H9 (cell line): ENCODE measurements around the gene CHCHD1. TPM values are rescaled to one million over a fixed set of nuclear protein-coding genes. Genes with fewer than 3 reads are reported as not detected.
A peak's percentile ranks its signal among the peaks of the same experiment; 100 is the strongest.

Experiments
- DNase-seq: peaks from one replicate; pipeline ENCODE4 v3.0.0-alpha.2; 2017
- H2AFZ ChIP-seq: one replicate; pipeline ENCODE4 v1.6.1; 2013; ENCODE audit warnings: mild to moderate bottlenecking, low read length, control low read depth, moderate library complexity
- H2AK5ac ChIP-seq: 2 replicates; pipeline ENCODE4 v1.6.1; 2013; ENCODE audit warnings: low read length, control low read depth, mixed read lengths; ENCODE audit not compliant: insufficient read length
- H2BK120ac ChIP-seq: one replicate; pipeline ENCODE4 v1.6.1; 2013; ENCODE audit warnings: low read depth, mild to moderate bottlenecking, low read length, control low read depth, inconsistent platforms; ENCODE audit not compliant: poor library complexity, severe bottlenecking
- H2BK12ac ChIP-seq: 2 replicates; pipeline ENCODE4 v1.6.1; 2013; ENCODE audit warnings: low read length, control low read depth, mixed read lengths, low read depth; ENCODE audit not compliant: insufficient read length
- H2BK15ac ChIP-seq: 2 replicates; pipeline ENCODE4 v1.6.1; 2013; ENCODE audit warnings: low read depth, low read length, control low read depth
- H2BK20ac ChIP-seq: one replicate; pipeline ENCODE4 v1.6.1; 2013; ENCODE audit warnings: low read depth, mild to moderate bottlenecking, low read length, control low read depth, inconsistent platforms; ENCODE audit not compliant: poor library complexity, severe bottlenecking
- H2BK5ac ChIP-seq: 2 replicates; pipeline ENCODE4 v1.6.1; 2013; ENCODE audit warnings: low read length, control low read depth, mixed read lengths; ENCODE audit not compliant: insufficient read length
- H3K14ac ChIP-seq: 2 replicates; pipeline ENCODE4 v1.6.1; 2013; ENCODE audit warnings: low read length, control low read depth; ENCODE audit not compliant: insufficient read depth
- H3K18ac ChIP-seq: 2 replicates; pipeline ENCODE4 v1.6.1; 2013; ENCODE audit warnings: low read depth, mild to moderate bottlenecking, mixed read lengths, low read length, control low read depth; ENCODE audit not compliant: insufficient read length
- H3K23ac ChIP-seq: 2 replicates; pipeline ENCODE4 v1.6.1; 2013; ENCODE audit warnings: low read length, control low read depth, mixed read lengths, low read depth; ENCODE audit not compliant: insufficient read length
- H3K23me2 ChIP-seq: 2 replicates; pipeline ENCODE4 v1.6.1; 2013; ENCODE audit warnings: low read depth, mild to moderate bottlenecking, mixed read lengths, low read length, control low read depth; ENCODE audit not compliant: insufficient read length, poor library complexity, severe bottlenecking
- H3K27ac ChIP-seq: 2 replicates; pipeline ENCODE4 v1.5.1; 2013; ENCODE audit warnings: low read length, control low read depth, mixed read lengths, low read depth; ENCODE audit not compliant: insufficient read length
- H3K27me3 ChIP-seq: 2 replicates; pipeline ENCODE4 v1.6.1; 2013; ENCODE audit warnings: low read length, control low read depth, inconsistent platforms; ENCODE audit not compliant: insufficient read depth
- H3K4ac ChIP-seq: 2 replicates; pipeline ENCODE4 v1.6.1; 2013; ENCODE audit warnings: low read depth, mild to moderate bottlenecking, control low read depth, inconsistent platforms, low read length, moderate library complexity
- H3K4me1 ChIP-seq: 2 replicates; pipeline ENCODE4 v1.6.1; 2013; ENCODE audit warnings: low read length, control low read depth, inconsistent platforms; ENCODE audit not compliant: insufficient read depth
- H3K4me2 ChIP-seq: 2 replicates; pipeline ENCODE4 v1.6.1; 2013; ENCODE audit warnings: low read length, control low read depth, mixed read lengths; ENCODE audit not compliant: insufficient read length, insufficient read depth
- H3K56ac ChIP-seq: 2 replicates; pipeline ENCODE4 v1.6.1; 2013; ENCODE audit warnings: low read depth, mild to moderate bottlenecking, mixed read lengths, low read length, control low read depth; ENCODE audit not compliant: insufficient read length
- H3K79me1 ChIP-seq: 2 replicates; pipeline ENCODE4 v1.6.1; 2013; ENCODE audit warnings: low read depth, mild to moderate bottlenecking, moderate library complexity, low read length, control low read depth, inconsistent platforms; ENCODE audit not compliant: insufficient read depth, poor library complexity, severe bottlenecking
- H3K79me2 ChIP-seq: 2 replicates; pipeline ENCODE4 v1.6.1; 2013; ENCODE audit warnings: low read length, control low read depth, inconsistent platforms; ENCODE audit not compliant: insufficient read depth
- H3K9ac ChIP-seq: 2 replicates; pipeline ENCODE4 v1.6.1; 2013; ENCODE audit warnings: low read length, control low read depth, mixed read lengths; ENCODE audit not compliant: insufficient read length; ENCODE audit errors: extremely low read depth
- H3K9me3 ChIP-seq: one replicate; pipeline ENCODE4 v1.6.1; 2013; ENCODE audit warnings: low read depth, low read length, inconsistent platforms; ENCODE audit not compliant: control insufficient read depth
- H3T11ph ChIP-seq: one replicate; pipeline ENCODE4 v1.6.1; 2013; ENCODE audit warnings: mild to moderate bottlenecking, low read length, control low read depth, inconsistent platforms
- H4K20me1 ChIP-seq: one replicate; pipeline ENCODE4 v1.6.1; 2013; ENCODE audit not compliant: control insufficient read depth, insufficient read length, insufficient read depth
- H4K5ac ChIP-seq: 2 replicates; pipeline ENCODE4 v1.6.1; 2013; ENCODE audit warnings: low read depth, mild to moderate bottlenecking, mixed read lengths, low read length, control low read depth; ENCODE audit not compliant: insufficient read length
- H4K8ac ChIP-seq: replicated peaks from 2 replicates; pipeline ENCODE4 v1.6.1; 2013; ENCODE audit warnings: low read length, control low read depth, mixed read lengths, low read depth; ENCODE audit not compliant: insufficient read length
- H4K91ac ChIP-seq: 2 replicates; pipeline ENCODE4 v1.6.1; 2013; ENCODE audit warnings: low read depth, mild to moderate bottlenecking, moderate library complexity, mixed read lengths, low read length, control low read depth; ENCODE audit not compliant: insufficient read length
- H3K27ac Mint-ChIP-seq, 3 experiments: 2 replicates in 2 of 3; 3 replicates in 1 of 3; pipeline ENCODE4 v1.8.0; 2020 to 2021; ENCODE audit warnings: mixed read lengths in 3 of 3, mild to moderate bottlenecking in 1 of 3, moderate library complexity in 1 of 3
- H3K27me3 Mint-ChIP-seq: 2 replicates; pipeline ENCODE4 v1.8.0; 2021; ENCODE audit warnings: low read depth, mild to moderate bottlenecking, moderate library complexity, mixed read lengths
- H3K36me3 Mint-ChIP-seq, 3 experiments: 2 replicates in 2 of 3; 3 replicates in 1 of 3; pipeline ENCODE4 v1.8.0; 2020 to 2021; ENCODE audit warnings: low read depth in 3 of 3, mixed read lengths in 3 of 3; ENCODE audit not compliant: insufficient read depth in 1 of 3
- H3K4me1 Mint-ChIP-seq, 2 experiments: 2 replicates each; pipeline ENCODE4 v1.8.0; 2020; ENCODE audit warnings: mixed read lengths in 2 of 2
- H3K4me3 Mint-ChIP-seq, 2 experiments: 2 replicates in 1 of 2; 3 replicates in 1 of 2; pipeline ENCODE4 v1.8.0; 2020 to 2021; ENCODE audit warnings: mild to moderate bottlenecking in 2 of 2, mixed read lengths in 2 of 2, moderate library complexity in 1 of 2
- H3K9me3 Mint-ChIP-seq, 2 experiments: 2 replicates in 1 of 2; 3 replicates in 1 of 2; pipeline ENCODE4 v1.8.0; 2020; ENCODE audit warnings: mild to moderate bottlenecking in 2 of 2, mixed read lengths in 2 of 2, moderate library complexity in 1 of 2
- WGBS: extraction: QIAGEN DNeasy Blood & Tissue Kit; methylation state at CpG from one replicate; pipeline ENCODE4 v1.1.7; 2013; ENCODE audit warnings: missing lambda C conversion rate, low lambda C conversion rate, mixed read lengths; ENCODE audit not compliant: insufficient read length; ENCODE audit errors: extremely low coverage; 5-methylcytosine and 5-hydroxymethylcytosine counted together
- total RNA-seq: library from RNA; stranded (reverse); gene quantifications from 2 replicates; pipeline ENCODE4 v1.2.1, GENCODE V29; 2021
- TF ChIP-seq, protein P1 (sequence below): fragments of 200-600 bp; sonication (generic); conservative IDR thresholded peaks from 3 replicates; pipeline ENCODE4 v1.8.0; 2021; ENCODE audit warnings: antibody characterized with exemption, mild to moderate bottlenecking

CHCHD1 gene
- total RNA-seq, 1 experiment from 2014 or later: 45.9 TPM

DNA sequence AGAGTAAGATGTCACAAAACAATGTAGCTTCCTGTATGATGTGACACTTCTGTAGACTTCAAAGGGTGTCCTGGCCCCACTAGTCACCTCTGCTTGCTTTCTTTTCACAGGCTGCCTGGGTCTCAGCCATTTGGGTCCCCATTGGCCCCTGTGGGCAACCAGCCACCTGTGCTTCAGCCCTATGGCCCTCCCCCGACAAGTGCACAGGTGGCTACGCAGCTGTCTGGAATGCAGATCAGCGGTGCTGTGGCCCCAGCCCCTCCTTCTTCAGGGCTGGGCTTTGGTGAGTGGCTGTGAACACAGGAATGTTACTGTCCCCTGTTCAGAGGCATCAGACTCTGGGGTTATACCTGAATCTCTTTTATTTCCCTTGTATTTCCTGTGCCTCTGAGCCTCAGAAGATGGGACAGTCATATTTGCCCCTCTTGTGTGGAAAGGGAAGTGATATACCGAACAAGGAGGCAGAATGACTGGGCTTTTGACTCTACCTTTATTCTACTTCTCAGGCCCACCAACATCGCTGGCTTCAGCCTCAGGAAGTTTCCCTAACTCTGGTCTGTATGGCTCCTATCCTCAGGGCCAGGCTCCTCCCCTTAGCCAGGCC is 22.2 kb upstream of the CHCHD1 start:
- no peak overlapping the region for H2BK15ac ChIP-seq
- no peak overlapping the region for H2BK5ac ChIP-seq
- no peaks in the 10 kb centered on the region for H4K20me1 ChIP-seq
- H3K4me1 Mint-ChIP-seq: peaks cover 0 to 3% of the 10 kb centered on the region in 2 experiments; a peak in 1 of 4 replicates
- no peaks in the 10 kb centered on the region for H3K9me3 Mint-ChIP-seq
- no peak overlapping the region for H4K91ac ChIP-seq
- no peak overlapping the region for H2BK20ac ChIP-seq
- H3K79me1 ChIP-seq: no peaks in the 10 kb centered on the region
- H3K4me1 ChIP-seq: no peaks in the 10 kb centered on the region
- no peaks in the 10 kb centered on the region for H3K9me3 ChIP-seq
- no peak overlapping the region for H2AK5ac ChIP-seq
- H3K14ac ChIP-seq: no peak overlapping the region
- no peaks in the 10 kb centered on the region for H3K27me3 Mint-ChIP-seq
- H4K8ac ChIP-seq: no peak overlapping the region
- H4K5ac ChIP-seq: no peak overlapping the region
- peak overlapping the region in 1 of 3 experiments; percentile 15; a peak in 1 of 7 replicates for H3K27ac Mint-ChIP-seq
- H3K27ac ChIP-seq: no peak overlapping the region
- WGBS: no CpG with 5 or more reads among the region's 5 CpGs
- H3K4ac ChIP-seq: no peak overlapping the region
- H3K79me2 ChIP-seq: no peaks in the 10 kb centered on the region
- no peak overlapping the region for H3K4me3 Mint-ChIP-seq
- no peak overlapping the region for H3T11ph ChIP-seq
- H2AFZ ChIP-seq: no peak overlapping the region
- H3K23me2 ChIP-seq: no peaks in the 10 kb centered on the region
- H3K56ac ChIP-seq: no peak overlapping the region
- no peak overlapping the region for H3K18ac ChIP-seq
- H3K4me2 ChIP-seq: no peak overlapping the region
- H3K9ac ChIP-seq: no peak overlapping the region
- H2BK12ac ChIP-seq: no peak overlapping the region
- H3K23ac ChIP-seq: no peak overlapping the region
- TF ChIP-seq, protein P1, sequence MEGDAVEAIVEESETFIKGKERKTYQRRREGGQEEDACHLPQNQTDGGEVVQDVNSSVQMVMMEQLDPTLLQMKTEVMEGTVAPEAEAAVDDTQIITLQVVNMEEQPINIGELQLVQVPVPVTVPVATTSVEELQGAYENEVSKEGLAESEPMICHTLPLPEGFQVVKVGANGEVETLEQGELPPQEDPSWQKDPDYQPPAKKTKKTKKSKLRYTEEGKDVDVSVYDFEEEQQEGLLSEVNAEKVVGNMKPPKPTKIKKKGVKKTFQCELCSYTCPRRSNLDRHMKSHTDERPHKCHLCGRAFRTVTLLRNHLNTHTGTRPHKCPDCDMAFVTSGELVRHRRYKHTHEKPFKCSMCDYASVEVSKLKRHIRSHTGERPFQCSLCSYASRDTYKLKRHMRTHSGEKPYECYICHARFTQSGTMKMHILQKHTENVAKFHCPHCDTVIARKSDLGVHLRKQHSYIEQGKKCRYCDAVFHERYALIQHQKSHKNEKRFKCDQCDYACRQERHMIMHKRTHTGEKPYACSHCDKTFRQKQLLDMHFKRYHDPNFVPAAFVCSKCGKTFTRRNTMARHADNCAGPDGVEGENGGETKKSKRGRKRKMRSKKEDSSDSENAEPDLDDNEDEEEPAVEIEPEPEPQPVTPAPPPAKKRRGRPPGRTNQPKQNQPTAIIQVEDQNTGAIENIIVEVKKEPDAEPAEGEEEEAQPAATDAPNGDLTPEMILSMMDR: no peak
- H2BK120ac ChIP-seq: no peak overlapping the region
- no peaks in the 10 kb centered on the region for H3K27me3 ChIP-seq
- H3K36me3 Mint-ChIP-seq: peaks cover 12 to 59% (median 44%) of the 10 kb centered on the region in 3 experiments
- no peak for DNase-seq
